H1 (cell line): ENCODE results near the gene CRYBA4. TPM values are rescaled to one million over a fixed set of nuclear protein-coding genes. Genes with fewer than 3 reads are reported as not detected.

Experiments used
- CTBP2 ChIP-seq: IDR thresholded peaks from 2 replicates; pipeline ENCODE4 v1.7.0; 2011; ENCODE audit warnings: borderline replicate concordance, mild to moderate bottlenecking, moderate library complexity, mixed read lengths, low read length; ENCODE audit not compliant: insufficient read depth, insufficient read length
- EZH2 ChIP-seq: fragments of 200-600 bp; sonication (generic); IDR thresholded peaks from 2 replicates; pipeline ENCODE4 v1.7.1; 2012; ENCODE audit warnings: low read depth, mild to moderate bottlenecking, moderate library complexity, low read length, inconsistent platforms; ENCODE audit not compliant: severe bottlenecking
- GTF2F1 ChIP-seq: IDR thresholded peaks from 2 replicates; pipeline ENCODE4 v1.6.1; 2012; ENCODE audit warnings: low read depth, low read length, improper control_type of control experiment, borderline replicate concordance
- HDAC6 ChIP-seq: IDR thresholded peaks from one replicate; pipeline ENCODE4 v1.7.1; 2012; ENCODE audit warnings: low read depth, mild to moderate bottlenecking, inconsistent platforms, low read length, moderate library complexity
- POU5F1 ChIP-seq: IDR thresholded peaks from 2 replicates; pipeline ENCODE4 v1.6.1; 2011; ENCODE audit warnings: low read depth, mild to moderate bottlenecking, low read length, moderate library complexity
- SP2 ChIP-seq: IDR thresholded peaks from 2 replicates; pipeline ENCODE4 v1.6.1; 2012; ENCODE audit warnings: mild to moderate bottlenecking, low read length, inconsistent platforms
- TEAD4 ChIP-seq: IDR thresholded peaks from 2 replicates; pipeline ENCODE4 v1.6.1; 2012; ENCODE audit warnings: low read depth, low read length, inconsistent platforms, mixed read lengths
- polyA plus RNA-seq, 7 experiments: library from polyadenylated mRNA; depleted of rRNA in 3 of 7; stranded (reverse) in 5 of 7; unstranded in 2 of 7; fragments of >200 nt in 5 of 7; fragments of 200-250 nt in 2 of 7; gene quantifications; 1 replicate in 5 of 7; 2 replicates in 1 of 7; 4 replicates in 1 of 7; pipeline versions ENCODE4 v1.2.1 to v1.2.3, GENCODE V29; 2011 to 2013; ENCODE audit warnings: missing spikeins in 2 of 7, mixed read lengths in 2 of 7
- total RNA-seq: library from RNA; stranded (reverse); fragmentation: NEBNext Ultra II Directional; extraction: Animal tissue kit (Norgen Biotek cat#: 25700); gene quantifications from 2 replicates; pipeline ENCODE4 v1.2.1, GENCODE V29; 2021

The CRYBA4 gene
- total and polyA plus RNA-seq, 2 of the 8 experiments (the other 6 are each of a cell fraction or from before 2014, with no cell fraction given): 0.67 to 3.1 TPM

- TF ChIP-seq CTBP2 (no peak), TEAD4 (no peak), POU5F1 (no peak), EZH2 (no peak), SP2 (no peak), GTF2F1 (no peak), HDAC6 (no peak)
Observed at GRCh38 chr22:26624803-26625202, 3.0 kb downstream of the CRYBA4 start (continued).
